OCI-M1 (cell line): ENCODE measurements around the gene BYSL.

Experiments used
- DNase-seq: peaks from one replicate; lab custom pipeline; 2025; lab: John Stamatoyannopoulos, UW

The BYSL gene

DNA sequence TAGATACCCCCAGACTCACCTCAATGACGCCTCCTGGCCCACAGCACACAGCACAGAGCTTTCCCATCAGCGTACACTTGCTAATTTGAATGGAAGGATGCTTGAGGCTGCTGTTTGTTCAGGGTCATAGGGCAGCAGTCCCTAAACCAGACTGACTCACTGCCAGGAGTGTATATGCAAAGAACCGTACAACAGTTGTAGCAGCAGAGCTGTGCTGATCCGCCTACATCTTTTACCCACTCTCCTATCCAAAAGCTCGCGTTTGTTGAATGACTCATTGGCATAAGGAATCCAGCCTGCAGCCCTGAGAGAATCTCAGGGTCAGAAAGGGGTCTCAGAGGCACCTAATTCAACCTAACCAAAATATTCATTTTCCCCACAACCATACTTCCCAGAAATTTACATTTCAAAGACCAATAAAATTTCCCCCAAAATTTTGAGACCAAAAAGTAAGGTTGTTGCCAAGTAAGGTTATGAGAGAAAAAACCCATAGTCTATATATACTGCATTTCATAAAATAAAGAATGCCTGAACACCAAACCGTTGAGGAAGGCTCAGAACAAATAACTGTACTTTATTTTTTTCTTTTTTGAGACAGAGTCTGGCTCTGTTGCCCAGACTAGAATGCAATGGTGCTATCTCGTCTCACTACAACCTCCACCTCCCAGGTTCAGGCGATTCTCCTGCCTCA is 55.6 kb downstream of the BYSL start:
- DNase-seq, result no peak
